ENCODE data around the gene MCRIP1.

GRCh38 chr17:81833921-81834830, 1.1 kb upstream of the MCRIP1 start:
- TF ChIP-seq GABPA (tag; conservative IDR thresholded peaks at IDR 0.05; ENCODE audit: low read depth) (no peak), NONO (IDR thresholded peaks at IDR 0.05; ENCODE audit: low read depth in 2 of 2, low read length in 1 of 2) (no peak), HNRNPUL1 (IDR thresholded peaks at IDR 0.05; ENCODE audit: low read length) (no peak), EZH2 (IDR thresholded peaks at IDR 0.05; ENCODE audit: borderline replicate concordance, low read depth, low read length) (no peak), FOSL1 (tag; conservative IDR thresholded peaks at IDR 0.05) (no peak), RCOR1 (IDR thresholded peaks at IDR 0.05; ENCODE audit: borderline replicate concordance in 1 of 2, low read depth in 2 of 2, low read length in 2 of 2) (no peak), ZBTB7A (IDR thresholded peaks at IDR 0.05; ENCODE audit: borderline replicate concordance, control insufficient read depth, low read depth, low read length) (peak; percentile 7; the same call in 1 of the 2 replicates), ZNF79 (CRISPR knock-in tag; IDR thresholded peaks at IDR 0.05; ENCODE audit: low read depth) (no peak), EP300 (IDR thresholded peaks at IDR 0.05; ENCODE audit: low read length) (no peak), KDM1A (IDR thresholded peaks at IDR 0.05) (no peak)
- TF ChIP-seq, protein P1, sequence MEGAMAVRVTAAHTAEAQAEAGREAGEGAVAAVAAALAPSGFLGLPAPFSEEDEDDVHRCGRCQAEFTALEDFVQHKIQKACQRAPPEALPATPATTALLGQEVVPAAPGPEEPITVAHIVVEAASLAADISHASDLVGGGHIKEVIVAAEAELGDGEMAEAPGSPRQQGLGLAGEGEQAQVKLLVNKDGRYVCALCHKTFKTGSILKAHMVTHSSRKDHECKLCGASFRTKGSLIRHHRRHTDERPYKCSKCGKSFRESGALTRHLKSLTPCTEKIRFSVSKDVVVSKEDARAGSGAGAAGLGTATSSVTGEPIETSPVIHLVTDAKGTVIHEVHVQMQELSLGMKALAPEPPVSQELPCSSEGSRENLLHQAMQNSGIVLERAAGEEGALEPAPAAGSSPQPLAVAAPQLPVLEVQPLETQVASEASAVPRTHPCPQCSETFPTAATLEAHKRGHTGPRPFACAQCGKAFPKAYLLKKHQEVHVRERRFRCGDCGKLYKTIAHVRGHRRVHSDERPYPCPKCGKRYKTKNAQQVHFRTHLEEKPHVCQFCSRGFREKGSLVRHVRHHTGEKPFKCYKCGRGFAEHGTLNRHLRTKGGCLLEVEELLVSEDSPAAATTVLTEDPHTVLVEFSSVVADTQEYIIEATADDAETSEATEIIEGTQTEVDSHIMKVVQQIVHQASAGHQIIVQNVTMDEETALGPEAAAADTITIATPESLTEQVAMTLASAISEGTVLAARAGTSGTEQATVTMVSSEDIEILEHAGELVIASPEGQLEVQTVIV (CRISPR knock-in tag; IDR thresholded peaks at IDR 0.05; ENCODE audit: borderline replicate concordance): no peak

All from K562 (cell line).